Gastroesophageal sphincter (tissue), 4 donors: Measurements from ENCODE around the gene ZBTB20. TPM values are rescaled to one million over a fixed set of nuclear protein-coding genes. Genes with fewer than 3 reads are reported as not detected.

Experiments
- ATAC-seq: fragments of 150-250 bp; one replicate; pipeline ENCODE4 v1.9.1; 2016; ENCODE audit warnings: mild to moderate bottlenecking, moderate library complexity
- H3K27ac ChIP-seq, 4 donors: fragments of 200-600 bp; sonication (generic) in 3 of 4; 1 replicate in 3 of 4; 2 replicates in 1 of 4; pipeline ENCODE4 v1.5.1; 2016 to 2019
- H3K27me3 ChIP-seq: fragments of 200-600 bp; sonication (generic); one replicate; pipeline ENCODE4 v1.5.1; 2019
- H3K36me3 ChIP-seq, 2 donors: fragments of 200-600 bp; sonication (generic); one replicate each; pipeline ENCODE4 v1.5.1; 2019; ENCODE audit warnings: control low read depth in 1 of 2
- H3K4me1 ChIP-seq, 3 donors: fragments of 200-600 bp; sonication (generic); 1 replicate in 2 of 3; 2 replicates in 1 of 3; pipeline ENCODE4 v1.5.1; 2016 to 2019; ENCODE audit warnings: control low read depth in 2 of 3
- H3K4me3 ChIP-seq, 2 donors: fragments of 200-600 bp; sonication (generic); one replicate each; pipeline ENCODE4 v1.5.1; 2019; ENCODE audit warnings: mild to moderate bottlenecking in 1 of 2, moderate library complexity in 1 of 2
- H3K9me3 ChIP-seq, 3 donors: fragments of 200-600 bp; sonication (generic); one replicate each; pipeline ENCODE4 v1.5.1; 2017 to 2019; ENCODE audit warnings: control low read depth in 2 of 3
- CTCF ChIP-seq, 4 experiments: fragments of 200-600 bp in 2 of 4; fragments of 450-650 bp in 2 of 4; sonication (generic) in 1 of 4; IDR thresholded peaks; one replicate each; pipeline ENCODE4 v1.5.1; 2017 to 2019; ENCODE audit warnings: antibody characterized with exemption in 4 of 4, mild to moderate bottlenecking in 2 of 4, moderate library complexity in 2 of 4
- EP300 ChIP-seq: sonication (generic); formaldehyde crosslinking; IDR thresholded peaks from one replicate; pipeline ENCODE4 v1.6.1; 2017; ENCODE audit warnings: antibody characterized with exemption, mild to moderate bottlenecking
- POLR2A ChIP-seq, 2 donors: fragments of 450-650 bp; IDR thresholded peaks; one replicate each; pipeline ENCODE4 v1.6.1; 2017; ENCODE audit warnings: antibody characterized with exemption in 2 of 2, mild to moderate bottlenecking in 2 of 2, moderate library complexity in 1 of 2
- POLR2AphosphoS5 ChIP-seq: sonication (generic); formaldehyde crosslinking; IDR thresholded peaks from one replicate; pipeline ENCODE4 v1.6.1; 2017; ENCODE audit warnings: antibody characterized with exemption
- WGBS, 2 donors: methylation state at CpG; one replicate each; pipeline ENCODE4 v1.1.5; 2018; ENCODE audit warnings: low coverage in 1 of 2; 5-methylcytosine and 5-hydroxymethylcytosine counted together
- total RNA-seq, 4 donors: library from RNA; depleted of rRNA; stranded (reverse); fragments of >200 nt; gene quantifications; one replicate each; pipeline ENCODE4 v1.1.0, GENCODE V29; 2016

ZBTB20 gene
- total RNA-seq, 4 donors from 2014 or later: 53.1 to 113 (median 98.4) TPM

GRCh38 chr3:114452256-114452655, 694.8 kb downstream of the ZBTB20 start:
- H3K36me3 ChIP-seq: no peaks in the 10 kb centered on the region
- no peak for TF ChIP-seq POLR2A (IDR thresholded peaks at IDR 0.05)
- no peak for TF ChIP-seq POLR2AphosphoS5
- no peaks in the 10 kb centered on the region for H3K9me3 ChIP-seq
- no peaks in the 10 kb centered on the region for H3K27me3 ChIP-seq
- WGBS, 2 donors: 31 to 50% methylated on average over 1 of the region's 1 CpG
- peak overlapping the region in 1 of 2 donors; percentile 25 for H3K4me3 ChIP-seq
- ATAC-seq: no peak
- H3K4me1 ChIP-seq: peaks cover 3 to 51% (median 6%) of the 10 kb centered on the region in 3 donors
- peak overlapping the region in 3 of 4 donors; percentile 23 to 78 (median 53) for H3K27ac ChIP-seq

GRCh38 chr3:114451561-114452018, 695.5 kb downstream of the ZBTB20 start:
- Histone ChIP-seq H3K4me3 (peak overlapping the region in 1 of 2 donors; percentile 25), H3K36me3 (no peaks in the 10 kb centered on the region), H3K27ac (peak overlapping the region in 3 of 4 donors; percentile 41 to 78 (median 53)), H3K9me3 (no peaks in the 10 kb centered on the region), H3K4me1 (peaks cover 3 to 57% (median 8%) of the 10 kb centered on the region in 3 donors), H3K27me3 (no peaks in the 10 kb centered on the region)
- ATAC-seq: no peak
- 40 to 70% methylated on average over 9 to 10 of the region's 10 CpGs for WGBS, 2 donors
- TF ChIP-seq EP300 (no peak), CTCF (IDR thresholded peaks at IDR 0.05) (no peak), POLR2AphosphoS5 (no peak), POLR2A (IDR thresholded peaks at IDR 0.05) (no peak)

GRCh38 chr3:114451051-114451451, 696.0 kb downstream of the ZBTB20 start:
- peaks cover 3 to 62% (median 10%) of the 10 kb centered on the region in 3 donors for H3K4me1 ChIP-seq
- no peaks in the 10 kb centered on the region for H3K9me3 ChIP-seq
- no peaks in the 10 kb centered on the region for H3K27me3 ChIP-seq
- WGBS, 2 donors: 18 to 32% methylated on average over 2 of the region's 2 CpGs
- no peaks in the 10 kb centered on the region for H3K36me3 ChIP-seq
- peak overlapping the region in 1 of 2 donors; percentile 25 for H3K4me3 ChIP-seq
- no peak for TF ChIP-seq POLR2AphosphoS5
- no peak for TF ChIP-seq EP300
- no peak for TF ChIP-seq CTCF (IDR thresholded peaks at IDR 0.05)
- no peak for TF ChIP-seq POLR2A (IDR thresholded peaks at IDR 0.05)
- H3K27ac ChIP-seq: peak overlapping the region in 3 of 4 donors; percentile 41 to 78 (median 53)
- ATAC-seq: no peak

GRCh38 chr3:114450008-114450596, 697.0 kb downstream of the ZBTB20 start:
- H3K27ac ChIP-seq: peak overlapping the region in 1 of 4 donors; percentile 6

More at GRCh38 chr3:114450008-114450596, 697.0 kb downstream of the ZBTB20 start:
- Histone ChIP-seq H3K4me3 (no peak overlapping the region), H3K4me1 (peaks cover 0 to 55% (median 8%) of the 10 kb centered on the region in 3 donors), H3K9me3 (no peaks in the 10 kb centered on the region), H3K36me3 (no peaks in the 10 kb centered on the region), H3K27me3 (no peaks in the 10 kb centered on the region)
- TF ChIP-seq CTCF (IDR thresholded peaks at IDR 0.05): no peak
- TF ChIP-seq POLR2A (IDR thresholded peaks at IDR 0.05): no peak
- 83 to 89% methylated on average over 7 of the region's 7 CpGs for WGBS, 2 donors
- ATAC-seq: no peak
